ENCODE data around the gene TRAF7.

TRAF7 gene

GRCh38 chr16:2211923-2212347 lies 56.4 kb downstream of the TRAF7 start:
- peak overlapping the region; percentile 67 to 92 for H3K4me3 ChIP-seq (ENCODE audit: low read depth in 1 of 2, low read length in 1 of 2)

DNA sequence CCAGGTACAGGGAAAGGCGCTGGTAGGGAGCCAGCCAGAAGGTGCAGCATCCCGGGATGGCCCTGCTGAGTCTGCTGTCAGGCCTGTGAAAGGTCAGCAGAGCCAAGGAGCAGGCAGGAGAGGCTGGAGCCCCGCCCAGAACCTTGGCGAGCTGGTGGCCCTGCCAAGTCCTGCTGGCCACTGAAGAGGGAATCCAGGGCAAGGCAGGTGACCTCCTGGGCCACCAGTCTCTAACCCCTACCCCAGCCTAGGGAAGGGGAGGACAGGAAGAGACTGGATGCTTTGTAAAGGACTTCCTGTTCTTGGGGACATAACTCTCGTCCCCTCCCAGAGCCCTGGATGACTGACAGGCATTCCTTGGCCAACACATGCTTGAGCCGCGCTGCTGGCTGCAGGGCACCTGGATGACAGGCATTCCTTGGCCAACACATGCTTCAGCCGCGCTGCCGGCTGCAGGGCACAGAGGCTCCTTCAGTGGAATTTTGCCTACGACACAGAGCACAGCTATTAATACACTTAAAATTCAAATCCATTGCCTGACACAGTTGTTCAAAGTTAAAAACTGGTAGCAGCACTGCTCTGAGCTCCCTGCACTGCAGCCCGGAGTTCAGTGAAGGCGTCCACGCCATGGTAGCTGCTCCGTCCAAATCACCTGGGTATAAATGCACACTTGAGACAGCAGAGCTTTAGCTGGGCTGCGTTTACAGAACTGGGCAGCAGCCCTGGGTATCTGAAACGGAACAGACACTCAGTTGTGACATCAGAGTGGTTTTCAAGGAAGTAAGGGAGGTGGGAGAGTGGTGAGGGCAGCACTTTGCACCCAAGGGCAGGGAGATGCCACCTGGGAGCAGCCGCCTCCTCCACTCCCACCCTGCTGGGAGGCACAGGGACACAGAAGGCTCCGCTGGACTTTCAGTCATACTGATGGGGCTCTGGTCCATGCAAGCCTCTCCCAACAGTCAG lies 57.1 kb downstream of the TRAF7 start:
- no peaks in the 10 kb centered on the region for H3K27me3 ChIP-seq
- H3K36me3 ChIP-seq: peaks cover 24% of the 10 kb centered on the region
- H3K4me3 ChIP-seq (ENCODE audit: low read depth in 1 of 2, low read length in 1 of 2): peak overlapping the region; percentile 67 to 92

More at GRCh38 chr16:2211923-2212347, 56.4 kb downstream of the TRAF7 start:
- TF ChIP-seq CTCF (IDR thresholded peaks at IDR 0.05): no peak
- Histone ChIP-seq H3K27ac (peak overlapping the region; percentile 82), H3K36me3 (peaks cover 24% of the 10 kb centered on the region), H3K27me3 (no peaks in the 10 kb centered on the region), H3K9me3 (no peaks in the 10 kb centered on the region), H3K4me1 (ENCODE audit: control insufficient read depth in 1 of 2, insufficient read depth in 1 of 2, low read depth in 1 of 2, low read length in 1 of 2) (peaks cover 40 to 44% of the 10 kb centered on the region in 2 experiments)

GRCh38 chr16:2213817-2214718 lies 58.5 kb downstream of the TRAF7 start:
- Histone ChIP-seq H3K4me1 (ENCODE audit: control insufficient read depth in 1 of 2, insufficient read depth in 1 of 2, low read depth in 1 of 2, low read length in 1 of 2) (peaks cover 40 to 41% of the 10 kb centered on the region in 2 experiments), H3K27ac (peak overlapping the region; percentile 82), H3K27me3 (no peaks in the 10 kb centered on the region), H3K9me3 (no peaks in the 10 kb centered on the region), H3K36me3 (peaks cover 13% of the 10 kb centered on the region), H3K4me3 (ENCODE audit: low read depth in 1 of 2, low read length in 1 of 2) (peak overlapping the region; percentile 67 to 92)
- TF ChIP-seq CTCF (IDR thresholded peaks at IDR 0.05): no peak

More for the DNA sequence above, 57.1 kb downstream of the TRAF7 start:
- H3K4me1 ChIP-seq (ENCODE audit: control insufficient read depth in 1 of 2, insufficient read depth in 1 of 2, low read depth in 1 of 2, low read length in 1 of 2): peaks cover 39 to 41% of the 10 kb centered on the region in 2 experiments
- H3K9me3 ChIP-seq: no peaks in the 10 kb centered on the region
- TF ChIP-seq CTCF (IDR thresholded peaks at IDR 0.05): no peak
- peak overlapping the region; percentile 82 for H3K27ac ChIP-seq

GRCh38 chr16:2214719-2214968 lies 59.1 kb downstream of the TRAF7 start, which contains the start of gene PGP:
Gene PGP (minus strand): TSS chr16:2214840. CDS start chr16:2214777, 63 bp downstream.
- Histone ChIP-seq H3K36me3 (peaks cover 7% of the 10 kb centered on the region), H3K9me3 (no peaks in the 10 kb centered on the region), H3K27me3 (no peaks in the 10 kb centered on the region), H3K4me1 (ENCODE audit: control insufficient read depth in 1 of 2, insufficient read depth in 1 of 2, low read depth in 1 of 2, low read length in 1 of 2) (peaks cover 40 to 41% of the 10 kb centered on the region in 2 experiments), H3K27ac (peak within 1 kb of the TSS; percentile 82), H3K4me3 (ENCODE audit: low read depth in 1 of 2, low read length in 1 of 2) (peak within 1 kb of the TSS; percentile 68 to 92)
- no peak for TF ChIP-seq CTCF (IDR thresholded peaks at IDR 0.05)

DNA sequence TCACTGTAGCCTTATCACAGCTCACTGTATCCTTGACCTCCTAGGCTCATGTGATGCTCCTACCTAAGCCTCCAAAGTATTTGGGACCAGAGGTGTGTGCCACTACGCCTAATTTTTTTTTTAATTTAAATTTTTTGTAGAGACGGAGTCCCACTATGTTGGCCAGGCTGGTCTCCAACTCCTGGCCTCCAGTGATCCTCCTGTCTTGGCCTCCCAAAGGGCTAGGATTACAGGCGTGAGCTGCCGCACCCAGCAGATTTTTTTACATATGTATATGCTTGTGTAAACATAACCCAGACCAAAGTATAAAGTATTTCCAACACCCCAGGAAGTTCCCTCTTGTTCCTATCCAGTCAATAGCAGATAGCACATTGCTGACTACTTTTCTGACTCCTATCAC lies 60.7 kb downstream of the TRAF7 start:
- H3K4me1 ChIP-seq (ENCODE audit: control insufficient read depth in 1 of 2, insufficient read depth in 1 of 2, low read depth in 1 of 2, low read length in 1 of 2): peaks cover 40 to 41% of the 10 kb centered on the region in 2 experiments

More for the DNA sequence above, 60.7 kb downstream of the TRAF7 start:
- no peaks in the 10 kb centered on the region for H3K36me3 ChIP-seq
- TF ChIP-seq CTCF (IDR thresholded peaks at IDR 0.05): no peak
- no peaks in the 10 kb centered on the region for H3K9me3 ChIP-seq
- no peak overlapping the region for H3K27ac ChIP-seq
- H3K27me3 ChIP-seq: no peaks in the 10 kb centered on the region
- H3K4me3 ChIP-seq (ENCODE audit: low read depth in 1 of 2, low read length in 1 of 2): no peak overlapping the region
